T-helper 2 cell treated with Interferon-gamma antibody and Interleukin-4, amounts not matched to agents 100 ng/mL and 5 ng/mL, for 36 hours (primary cell): ENCODE results near the gene PTPRN2. TPM values are rescaled to one million over a fixed set of nuclear protein-coding genes. Genes with fewer than 3 reads are reported as not detected.
"Not testable (repeated sequence)": the region's sequence is repeated elsewhere in the genome, so short reads cannot be mapped to it uniquely, and the experiment has no call there.

Experiments used
- intact Hi-C: fragments of 100-400 bp; cut with micrococcal nuclease; formaldehyde crosslinking; loops from one replicate; pipeline ENCODE4 v1.15.1; 2023
- total RNA-seq: library from RNA; stranded (reverse); gene quantifications from 2 replicates; pipeline ENCODE4 v1.2.3, GENCODE V29; 2022

Gene PTPRN2
- total RNA-seq, 1 donor from 2014 or later: 5.1 TPM

DNA sequence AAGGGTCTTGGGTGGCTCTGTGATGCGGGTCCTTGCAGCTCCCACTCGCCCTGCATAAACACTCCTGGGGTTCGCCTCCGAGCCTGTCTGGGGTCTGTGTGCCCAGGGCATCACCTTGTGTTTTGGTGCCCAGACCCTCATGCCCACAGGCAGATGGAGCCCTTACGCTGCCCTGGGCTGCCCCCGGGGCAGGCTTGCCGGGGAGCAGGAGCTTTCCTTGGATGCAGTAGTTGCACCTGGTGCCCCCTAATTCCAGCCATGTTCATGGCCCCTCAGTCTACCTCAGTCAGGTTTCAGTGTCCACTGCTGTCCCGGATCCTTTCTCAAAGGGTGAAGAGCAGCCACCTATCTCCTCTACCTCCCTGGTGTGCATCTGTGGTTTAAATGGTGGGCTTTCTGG lies 396.0 kb downstream of the PTPRN2 start:
- intact Hi-C loops: no loop called here

DNA sequence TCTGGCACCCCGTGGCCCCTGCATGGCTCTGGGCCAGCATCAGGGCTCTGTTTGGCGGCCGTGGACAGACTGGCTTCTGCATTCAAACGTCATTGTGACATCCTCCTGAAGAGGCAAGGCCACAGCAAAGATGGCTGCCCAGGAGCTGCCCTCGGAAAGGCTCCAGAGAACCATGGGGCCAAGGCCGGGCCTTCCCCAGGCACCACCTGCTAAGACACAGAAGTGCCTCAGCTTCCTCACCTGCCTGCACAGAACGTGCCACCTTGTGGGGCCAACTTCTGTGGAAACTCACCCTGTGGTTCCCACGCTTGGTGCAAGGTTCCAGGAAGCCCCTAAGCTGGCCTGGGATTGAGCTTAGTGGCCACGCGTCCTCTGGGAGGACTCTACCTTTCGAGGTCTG lies 396.9 kb downstream of the PTPRN2 start:
- intact Hi-C loops: no loop called here

DNA sequence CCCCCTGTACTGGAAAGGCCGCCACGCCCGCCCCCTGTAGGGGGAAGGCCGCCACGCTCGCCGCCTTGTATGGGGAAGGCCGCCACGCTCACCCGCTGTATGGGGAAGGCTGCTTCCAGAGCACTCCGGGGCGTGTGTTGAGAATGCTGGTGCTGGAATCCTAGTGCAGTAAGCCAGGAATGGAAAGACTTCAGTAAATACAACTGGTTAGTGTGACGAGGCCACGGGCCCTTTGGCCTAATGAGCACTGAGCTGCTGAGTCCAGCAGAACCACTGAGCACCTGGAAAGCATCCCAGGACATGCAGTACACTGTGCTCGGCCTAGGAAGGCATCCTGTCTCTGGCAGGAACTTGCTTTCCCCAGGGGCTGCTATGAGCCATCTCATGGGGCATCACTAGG lies 398.9 kb downstream of the PTPRN2 start:
- intact Hi-C loops: no loop called here

DNA sequence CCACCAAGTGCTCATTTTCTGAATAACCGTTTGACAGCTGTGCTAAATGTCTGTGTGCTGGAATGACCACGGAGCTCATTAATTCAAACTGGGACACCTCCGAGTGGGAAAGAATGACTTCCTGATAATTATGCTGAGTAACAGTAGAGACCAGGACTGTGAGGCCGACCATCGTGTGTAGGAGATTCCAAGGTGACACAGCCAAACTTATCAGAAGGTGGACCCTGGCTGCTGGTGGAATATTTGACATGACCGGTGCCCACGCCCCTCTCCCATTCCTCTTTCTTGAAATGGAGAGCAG lies 400.0 kb downstream of the PTPRN2 start:
- intact Hi-C loops: no loop called here

DNA sequence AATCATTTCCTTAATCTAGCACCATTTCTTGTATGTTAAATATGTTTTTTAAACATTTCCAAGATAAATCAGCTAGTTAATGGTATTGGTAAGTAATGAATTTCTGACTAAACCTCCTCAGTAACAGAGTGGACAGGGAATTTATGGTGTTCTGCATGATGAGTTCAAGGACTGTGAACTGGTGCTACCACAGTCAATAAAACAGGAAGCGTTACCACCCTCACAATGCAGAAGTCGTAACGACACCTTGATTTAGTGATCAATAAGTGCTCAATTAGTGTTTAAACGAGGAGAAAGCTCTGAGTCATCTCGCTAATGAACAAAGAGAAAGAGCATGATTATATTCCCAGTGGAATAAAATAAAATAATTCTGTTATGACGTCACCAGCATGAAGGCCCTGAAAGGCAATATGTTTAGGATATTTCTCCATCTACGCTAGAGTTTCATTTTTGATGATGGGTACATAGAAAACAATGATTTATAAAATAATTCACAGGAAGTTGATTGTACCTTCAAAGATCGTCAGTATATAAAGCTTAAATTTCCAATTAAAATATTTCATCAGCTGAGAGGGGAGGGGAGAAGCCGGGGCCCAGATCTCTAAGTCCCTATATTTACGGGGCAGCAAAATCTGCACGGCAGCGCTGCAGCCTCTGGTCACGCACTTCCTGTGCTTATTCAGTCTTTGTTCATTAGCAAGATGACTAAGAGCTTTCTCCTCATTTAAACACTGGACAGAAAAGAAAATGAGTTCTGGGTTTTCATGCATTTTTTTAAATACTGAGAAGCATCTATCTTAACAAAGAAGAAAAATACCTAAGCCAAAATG lies 400.5 kb downstream of the PTPRN2 start:
- intact Hi-C loops: no loop called here

DNA sequence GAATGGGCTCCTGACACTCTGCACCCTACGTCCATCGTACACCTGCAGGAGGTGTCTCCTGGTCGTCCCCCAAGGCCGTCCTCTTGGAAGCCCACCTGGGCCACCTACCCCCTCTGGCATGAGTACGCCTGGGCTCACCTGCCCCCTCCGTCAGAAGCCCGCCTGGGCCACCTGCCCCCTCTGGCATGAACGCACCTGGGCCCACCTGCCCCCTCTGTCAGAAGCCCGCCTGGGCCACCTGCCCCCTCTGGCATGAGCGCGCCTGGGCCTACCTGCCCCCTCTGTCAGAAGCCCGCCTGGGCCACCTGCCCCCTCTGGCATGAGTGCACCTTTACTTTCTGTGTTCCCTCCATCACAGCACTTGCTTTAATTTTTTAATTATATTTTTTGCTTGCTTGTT lies 401.2 kb downstream of the PTPRN2 start:
- intact Hi-C loops: no loop called here

DNA sequence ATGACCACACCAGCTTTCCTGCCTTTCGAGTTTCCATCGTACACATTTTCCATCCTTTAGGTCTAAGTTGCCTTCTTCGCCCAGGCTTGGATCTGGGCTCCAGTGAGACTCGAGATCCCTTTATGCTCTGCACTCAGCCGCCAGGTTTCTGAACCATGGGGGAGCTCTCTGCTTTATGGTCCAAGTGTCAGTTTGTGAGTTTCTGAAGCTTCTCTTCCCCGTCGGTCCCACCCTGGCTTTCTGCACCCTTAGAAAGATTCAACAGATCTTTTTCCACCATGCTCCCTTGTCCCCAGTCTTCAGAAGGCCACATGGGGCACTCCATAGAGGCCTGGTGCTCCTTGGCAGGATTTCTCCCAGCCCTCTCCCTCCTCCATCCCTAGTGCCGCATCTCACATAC lies 402.0 kb downstream of the PTPRN2 start:
- intact Hi-C loops: no loop called here

DNA sequence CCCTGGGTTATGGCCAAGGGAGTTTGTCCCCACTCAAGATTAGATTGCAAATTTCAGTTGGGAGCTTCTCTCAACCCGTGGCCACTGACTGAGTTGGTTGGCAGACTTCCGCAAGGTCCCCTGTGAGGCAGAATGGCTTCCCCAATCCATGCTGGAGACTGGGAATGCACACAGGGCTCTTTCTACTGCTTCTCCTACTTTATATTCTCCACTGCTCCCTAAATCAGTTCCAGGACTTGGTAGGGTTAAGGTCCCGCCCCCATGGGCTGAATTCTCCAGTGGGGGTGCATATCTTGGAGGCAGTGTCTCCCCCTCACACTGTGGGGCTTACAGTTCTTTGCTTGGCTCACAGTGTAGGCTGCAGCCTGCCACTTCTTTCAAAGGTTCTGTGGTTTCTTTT lies 404.2 kb downstream of the PTPRN2 start:
- intact Hi-C loops: no loop called here

DNA sequence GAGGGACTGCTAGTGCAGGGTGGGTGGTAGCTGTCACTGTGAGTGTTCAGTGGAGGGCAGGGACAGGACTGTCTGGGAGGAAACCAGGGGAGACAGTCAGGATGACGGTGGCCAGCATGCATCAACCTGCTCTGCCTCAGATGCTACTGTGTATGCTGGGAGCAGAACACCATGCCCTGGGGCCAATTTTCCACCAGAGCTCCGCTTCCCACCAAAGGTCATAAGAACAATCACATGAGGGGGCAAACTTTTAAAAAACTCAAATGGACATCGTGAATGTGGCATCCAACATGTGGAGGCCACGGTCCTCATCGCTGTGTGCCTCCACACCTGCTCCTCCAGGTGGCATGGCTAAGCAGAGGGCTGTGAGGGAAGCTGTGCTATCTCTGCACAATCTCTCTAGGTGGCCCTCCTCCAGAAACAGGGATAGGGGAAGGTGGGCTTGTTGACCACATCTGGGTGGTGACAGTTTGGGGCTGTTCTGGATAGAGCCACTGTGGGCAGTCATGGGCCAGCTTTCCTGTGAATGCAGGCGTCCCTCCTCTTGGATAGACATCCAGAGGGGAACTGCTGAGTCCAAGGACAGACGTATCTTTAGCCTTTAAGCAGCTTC lies 411.0 kb downstream of the PTPRN2 start:
- intact Hi-C loops: no loop called here

DNA sequence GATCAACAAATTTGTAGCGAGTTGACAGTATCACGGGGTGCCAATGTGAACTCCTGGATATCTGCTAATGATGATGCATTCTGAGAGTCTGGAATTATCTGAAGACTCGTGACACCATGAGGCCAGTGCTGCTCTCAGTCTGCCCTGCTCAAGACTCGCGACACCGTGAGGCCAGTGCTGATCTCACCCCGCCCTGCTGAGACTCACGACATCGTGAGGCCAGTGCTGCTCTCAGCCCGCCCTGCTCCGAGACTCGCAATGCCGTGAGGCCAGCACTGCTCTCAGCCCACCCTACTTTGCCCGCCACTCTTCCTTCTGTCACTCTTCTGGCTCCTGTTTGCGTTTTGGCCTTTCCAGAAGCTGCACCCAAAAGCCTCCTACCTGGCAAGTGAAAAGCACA lies 411.8 kb downstream of the PTPRN2 start:
- intact Hi-C loops: no loop called here

DNA sequence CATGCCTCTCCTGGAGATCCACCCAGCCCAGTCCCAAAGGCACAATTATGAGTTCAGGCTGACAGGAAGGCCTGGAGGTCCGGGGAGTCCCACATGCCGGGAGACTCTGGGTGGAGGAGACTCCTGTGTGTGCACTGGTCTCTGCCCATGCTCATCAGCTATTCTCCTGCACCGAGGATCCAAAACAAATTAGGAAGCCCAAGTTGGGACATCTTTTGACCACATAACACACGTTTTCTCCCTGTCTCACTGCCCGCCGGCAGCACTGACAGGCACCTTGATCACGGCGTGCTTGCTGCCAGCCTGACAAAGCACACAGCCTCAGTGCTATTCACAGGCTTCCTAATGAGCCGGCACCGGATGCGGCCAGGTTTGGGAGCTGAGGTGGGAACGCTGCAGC lies 412.7 kb downstream of the PTPRN2 start:
- intact Hi-C loops: no loop called here

DNA sequence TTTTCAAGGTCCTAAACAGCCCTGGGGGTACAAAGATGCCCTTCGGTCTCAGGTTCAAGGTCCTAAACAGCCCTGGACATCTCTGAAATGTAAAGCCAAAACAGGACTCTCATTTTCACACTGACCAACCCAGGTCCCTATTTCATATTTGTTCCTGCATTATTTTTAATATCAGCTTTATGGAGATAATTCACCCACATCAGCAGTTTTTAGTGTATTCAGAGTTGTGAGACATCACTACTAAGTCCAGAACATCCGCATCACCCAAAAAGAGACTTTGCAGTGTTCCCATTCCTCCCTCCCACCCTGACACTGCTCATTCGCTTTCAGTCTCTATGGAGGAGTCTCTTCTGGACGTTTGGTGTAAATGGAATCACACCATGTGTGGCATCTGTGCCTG lies 420.2 kb downstream of the PTPRN2 start:
- intact Hi-C loops: no loop called here

DNA sequence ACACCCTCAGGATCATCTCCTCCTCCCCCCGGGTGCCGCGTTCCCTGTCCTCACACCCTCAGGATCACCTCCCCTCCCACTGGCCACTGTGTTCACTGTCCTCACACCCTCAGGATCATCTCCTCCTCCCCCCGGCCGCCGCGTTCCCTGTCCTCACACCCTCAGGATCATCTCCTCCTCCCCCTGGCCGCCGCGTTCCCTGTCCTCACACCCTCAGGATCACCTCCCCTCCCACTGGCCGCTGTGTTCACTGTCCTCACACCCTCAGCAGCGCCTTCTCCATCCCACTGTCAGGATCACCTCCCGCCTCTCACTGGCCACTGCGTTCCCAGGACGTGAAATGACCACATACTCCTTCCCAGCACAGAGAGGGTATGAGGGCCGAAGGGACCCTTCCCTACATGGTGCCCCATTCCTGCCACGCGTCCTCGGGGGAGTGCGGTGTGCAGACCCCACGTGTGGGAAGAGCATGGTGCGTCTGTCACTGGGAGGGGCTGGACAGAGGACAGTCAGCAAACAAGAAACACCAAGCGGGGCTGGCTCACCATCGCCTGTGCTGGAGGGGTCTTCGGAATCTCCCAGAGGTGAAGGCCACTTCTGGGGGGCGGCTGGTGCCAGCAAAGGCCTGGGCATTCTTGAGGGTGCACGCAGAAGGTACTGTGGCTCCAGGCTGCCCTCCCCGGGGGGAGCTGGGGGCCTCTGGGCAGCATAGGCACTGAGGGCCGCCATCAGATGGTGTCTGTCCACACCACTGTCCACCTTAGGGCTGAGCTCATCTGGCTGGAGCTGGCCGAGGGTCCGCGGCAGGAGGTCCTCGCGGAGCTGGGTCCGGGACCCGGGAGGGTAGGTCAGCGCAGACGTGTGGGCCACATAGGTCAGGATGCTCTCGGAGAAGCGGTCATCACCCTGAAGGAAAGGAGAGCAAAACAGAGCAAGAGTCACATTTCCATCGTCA lies 421.0 kb downstream of the PTPRN2 start:
- intact Hi-C loops: no loop called here

DNA sequence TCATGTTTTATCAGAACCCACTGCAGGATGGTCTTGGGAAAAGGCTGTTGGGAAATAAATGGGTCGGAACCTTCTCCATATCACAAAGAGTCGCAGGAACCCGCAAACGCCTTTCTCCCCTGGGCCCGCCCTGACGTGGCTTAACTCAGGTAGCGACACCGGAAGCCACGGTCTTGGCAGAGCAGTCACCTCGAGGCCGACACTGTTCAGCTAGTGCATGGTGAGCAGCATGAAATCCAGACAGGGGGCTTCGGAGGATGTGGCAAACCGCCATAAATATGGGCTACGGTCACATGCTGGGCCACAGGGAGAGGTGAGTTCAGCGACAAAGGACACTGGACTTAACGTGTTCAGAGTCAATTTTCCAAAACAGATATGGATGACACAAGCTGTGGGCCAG lies 421.9 kb downstream of the PTPRN2 start:
- intact Hi-C loops: no loop called here

DNA sequence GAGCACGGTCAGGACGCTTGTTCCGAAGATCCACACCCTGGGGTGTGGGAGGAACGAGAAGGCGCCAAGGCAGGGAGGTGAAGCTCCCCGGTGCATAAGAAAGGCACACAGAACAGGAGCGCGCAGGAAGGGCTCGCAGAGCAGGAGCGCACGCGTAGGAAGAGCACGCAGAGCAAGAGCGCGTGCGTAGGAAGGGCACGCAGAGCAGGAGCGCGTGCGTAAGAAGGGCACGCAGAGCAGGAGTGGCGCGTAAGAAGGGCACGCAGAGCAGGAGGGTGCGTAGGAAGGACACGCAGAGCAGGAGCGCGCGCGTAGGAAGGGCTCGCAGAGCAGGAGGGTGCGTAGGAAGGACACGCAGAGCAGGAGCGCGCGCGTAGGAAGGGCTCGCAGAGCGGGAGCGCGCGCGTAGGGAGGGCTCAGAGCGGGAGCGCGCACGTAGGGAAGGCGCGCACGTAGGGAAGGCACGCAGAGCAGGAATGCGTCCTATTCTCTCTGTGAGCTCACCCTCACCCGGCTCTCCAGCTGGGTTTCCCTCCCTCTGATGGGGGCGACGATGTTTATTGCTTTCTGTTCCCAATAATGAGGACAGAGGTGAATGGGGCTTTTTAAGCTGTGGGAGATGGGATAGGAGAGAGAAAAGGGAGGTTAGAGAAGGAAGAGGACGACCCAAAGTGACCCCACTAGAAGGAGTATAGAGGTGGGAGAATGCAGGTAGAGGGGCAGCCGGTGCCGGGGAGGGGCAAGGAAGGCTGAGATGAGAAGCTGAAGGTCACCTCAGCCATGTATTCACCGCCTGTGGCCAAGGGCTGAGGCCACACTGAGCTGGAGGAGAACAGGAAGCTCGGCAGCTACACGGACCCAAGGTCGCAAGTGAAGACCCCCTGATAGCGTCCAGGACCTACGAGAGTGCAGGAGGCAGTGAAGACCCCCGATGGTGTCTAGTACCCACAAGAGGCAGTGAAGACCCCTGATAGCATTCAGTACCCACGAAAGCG lies 423.2 kb downstream of the PTPRN2 start:
- intact Hi-C loops: no loop called here

DNA sequence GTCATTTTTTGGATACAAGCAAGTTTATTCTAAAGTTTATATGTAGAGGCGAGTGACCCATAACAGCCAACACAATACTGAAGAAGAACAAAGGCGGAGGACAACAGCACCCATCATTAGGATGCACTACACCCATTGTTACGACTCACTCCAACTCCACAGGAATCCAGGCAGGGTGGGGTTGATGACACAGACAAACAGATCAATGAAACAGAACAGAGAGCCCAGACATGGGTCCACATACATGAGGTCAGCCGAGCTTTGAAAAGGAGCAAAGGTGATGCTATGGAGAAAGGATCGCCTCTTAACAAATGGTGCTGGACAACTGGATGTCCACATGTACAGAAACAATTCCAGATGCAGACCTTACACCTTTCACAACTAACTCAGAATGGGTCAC lies 426.4 kb downstream of the PTPRN2 start:
- intact Hi-C loops: no loop called here

DNA sequence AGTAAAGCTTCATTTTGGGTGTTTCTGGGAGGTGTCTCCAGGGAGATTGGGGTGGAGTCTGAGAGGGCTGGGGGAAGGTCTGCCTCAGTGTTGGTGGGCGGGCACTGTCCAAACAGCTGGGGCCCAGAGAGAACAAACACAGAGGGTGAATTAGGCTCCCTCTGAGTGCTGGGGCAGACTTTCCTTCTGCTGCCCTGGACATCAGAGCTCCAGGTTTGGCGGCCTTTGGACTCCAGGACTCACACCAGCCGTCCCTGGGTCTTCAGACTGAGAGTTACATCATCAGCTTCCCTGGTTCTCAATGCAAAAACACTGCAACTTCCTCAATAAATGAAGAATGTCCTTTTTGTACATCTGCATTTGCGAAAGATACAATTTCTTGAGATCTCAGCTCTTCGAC lies 427.4 kb downstream of the PTPRN2 start:
- intact Hi-C loops: no loop called here

DNA sequence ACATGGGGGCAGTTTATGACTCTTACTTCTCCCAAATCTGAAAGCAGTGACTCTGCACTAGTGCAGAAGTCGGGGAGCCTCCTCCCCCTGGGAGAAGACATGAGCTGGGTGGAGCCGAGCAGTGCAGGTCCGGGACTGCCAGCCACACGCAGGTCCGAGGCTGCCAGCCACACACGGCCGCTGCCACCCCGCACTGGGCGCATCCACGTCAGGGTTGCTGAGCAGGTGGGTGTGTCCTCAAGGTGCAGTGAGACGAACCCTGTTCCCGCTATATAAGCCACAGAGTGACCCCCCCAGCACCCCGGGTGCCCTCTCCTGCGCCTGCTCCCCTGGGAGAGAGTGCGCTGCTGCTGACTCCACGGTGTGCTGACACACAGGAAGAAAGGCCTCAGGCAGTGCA lies 430.2 kb downstream of the PTPRN2 start:
- intact Hi-C loops: no loop called here

DNA sequence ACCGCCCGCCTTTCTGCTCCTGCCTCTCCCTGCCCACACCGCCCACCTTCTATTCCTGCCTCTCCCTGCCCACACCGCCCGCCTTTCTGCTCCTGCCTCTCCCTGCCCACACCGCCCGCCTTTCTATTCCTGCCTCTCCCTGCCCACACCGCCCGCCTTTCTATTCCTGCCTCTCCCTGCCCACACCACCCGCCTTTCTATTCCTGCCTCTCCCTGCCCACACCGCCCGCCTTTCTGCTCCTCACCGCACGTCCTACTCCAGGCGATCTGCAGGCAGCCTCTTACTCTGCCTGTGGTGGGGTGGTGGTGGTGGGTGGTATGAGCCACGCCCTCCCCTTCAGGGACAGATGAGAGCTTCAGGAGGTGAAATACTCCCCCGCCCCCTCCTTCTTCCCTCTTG lies 436.4 kb downstream of the PTPRN2 start:
- intact Hi-C loops: not testable (repeated sequence)

DNA sequence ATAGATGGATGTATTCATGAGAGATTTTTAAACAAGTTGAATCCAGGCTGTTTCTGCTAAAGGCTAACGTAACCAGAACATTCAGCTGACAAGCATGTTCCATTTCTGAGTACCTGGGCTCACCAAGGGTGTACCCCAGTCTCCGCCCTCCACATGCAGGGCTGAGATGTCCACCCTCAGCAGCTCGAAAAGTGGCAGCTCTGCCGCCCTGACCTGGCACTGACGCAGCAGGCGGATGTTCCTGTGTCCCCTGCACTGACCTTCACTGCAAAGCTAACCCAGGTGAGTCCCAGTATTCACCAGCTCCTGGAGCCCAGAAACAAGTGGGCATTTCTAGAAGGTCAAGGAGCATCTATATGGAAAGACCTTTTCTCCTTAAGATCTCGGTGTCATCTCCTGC lies 437.4 kb downstream of the PTPRN2 start:
- intact Hi-C loops: no loop called here

DNA sequence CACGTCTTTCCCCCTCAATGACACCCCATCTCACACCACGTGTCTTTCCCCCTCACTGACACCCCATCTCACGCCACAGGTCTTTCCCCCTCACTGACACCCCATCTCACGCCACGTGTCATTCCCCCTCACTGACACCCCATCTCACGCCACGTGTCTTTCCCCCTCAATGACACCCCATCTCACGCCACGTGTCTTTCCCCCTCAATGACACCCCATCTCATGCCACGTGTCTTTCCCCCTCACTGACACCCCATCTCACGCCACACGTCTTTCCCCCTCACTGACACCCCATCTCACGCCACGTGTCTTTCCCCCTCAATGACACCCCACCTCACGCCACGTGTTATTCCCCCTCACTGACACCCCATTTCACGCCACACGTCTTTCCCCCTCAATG lies 440.2 kb downstream of the PTPRN2 start:
- intact Hi-C loops: not testable (repeated sequence)
